GM08714 (cell line): ENCODE measurements around the gene RABGAP1L.
"Not testable (repeated sequence)": the region's sequence is repeated elsewhere in the genome, so short reads cannot be mapped to it uniquely, and the experiment has no call there.

Source experiments
- H3K4me3 ChIP-seq: fragments of 200-500 bp; sonication (Bioruptor generic); 2 replicates; pipeline ENCODE4 v1.5.1; 2014; ENCODE audit warnings: mild to moderate bottlenecking, low read length, inconsistent platforms
- ZNF274 ChIP-seq: IDR thresholded peaks from 2 replicates; pipeline ENCODE4 v1.6.1; 2012; ENCODE audit warnings: mild to moderate bottlenecking, low read depth, low read length

Gene RABGAP1L

DNA sequence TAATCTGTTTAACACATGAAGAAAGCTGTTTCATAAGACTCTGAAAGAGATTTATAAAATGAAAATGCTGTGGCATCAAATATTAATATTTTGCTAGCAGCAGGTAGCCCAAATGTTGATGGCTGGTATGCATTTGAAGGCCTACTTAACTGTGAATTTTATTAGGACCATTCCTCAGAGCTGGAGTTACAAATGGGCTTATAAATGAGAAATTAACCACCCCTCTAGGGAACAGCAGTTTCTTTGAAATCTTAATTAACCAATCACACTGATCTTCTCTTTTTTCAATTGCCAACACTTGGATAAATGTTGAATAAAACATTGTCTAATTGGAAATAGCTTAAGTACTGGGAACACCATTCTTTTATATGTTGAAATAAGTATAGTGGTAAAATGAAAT is 418.4 kb downstream of the RABGAP1L start:
- no peak overlapping the region for H3K4me3 ChIP-seq
- TF ChIP-seq ZNF274, result no peak

- H3K4me3 ChIP-seq, result no peak overlapping the region
- TF ChIP-seq ZNF274, result no peak
These were observed 421.5 kb downstream of the RABGAP1L start for GRCh38 chr1:174580801-174581200.

DNA sequence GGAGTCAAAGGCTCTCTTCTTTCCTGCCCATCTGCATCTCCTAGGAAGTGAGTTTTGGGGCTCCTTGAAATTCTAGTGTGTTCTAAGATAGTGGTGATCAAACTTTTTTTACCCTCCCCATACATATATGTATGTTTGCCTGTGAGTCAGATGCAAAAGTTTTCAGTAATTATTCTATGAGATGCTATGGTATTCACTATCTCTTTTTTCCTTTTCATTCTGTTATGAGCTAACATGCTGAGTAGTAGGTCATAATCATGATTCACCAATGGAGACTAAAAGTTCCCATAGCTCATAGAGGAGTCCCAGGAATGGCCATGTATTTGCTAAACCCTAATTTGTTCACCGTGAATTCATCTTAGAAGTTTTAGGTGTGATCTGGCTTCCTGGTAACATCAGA is 424.0 kb downstream of the RABGAP1L start:
- H3K4me3 ChIP-seq, result no peak overlapping the region
- TF ChIP-seq ZNF274, result no peak

- TF ChIP-seq ZNF274, result no peak
- H3K4me3 ChIP-seq, result no peak overlapping the region
These were observed 424.8 kb downstream of the RABGAP1L start for GRCh38 chr1:174584071-174584470.

DNA sequence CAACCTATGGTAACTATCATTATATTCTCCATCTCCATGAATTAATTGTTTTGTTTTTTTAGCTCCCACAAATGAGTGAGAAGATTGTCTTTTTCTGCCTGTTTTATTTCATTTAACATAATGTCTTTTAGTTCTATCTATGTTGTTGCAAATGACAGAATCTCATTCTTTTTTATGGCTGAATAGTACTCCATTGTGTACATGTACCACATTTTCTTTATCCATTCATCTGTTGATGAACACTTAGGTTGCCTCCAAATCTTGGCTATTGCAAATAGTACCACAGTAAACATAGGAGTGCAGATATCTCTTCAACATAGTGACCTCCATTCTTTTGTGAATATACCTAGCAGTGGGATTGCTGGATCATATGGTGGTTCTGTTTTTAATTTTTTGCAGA is 429.3 kb downstream of the RABGAP1L start:
- H3K4me3 ChIP-seq, result not testable (repeated sequence)

- no peak for TF ChIP-seq ZNF274
- H3K4me3 ChIP-seq, result no peak overlapping the region
These were observed 445.9 kb downstream of the RABGAP1L start for GRCh38 chr1:174605198-174605597.

DNA sequence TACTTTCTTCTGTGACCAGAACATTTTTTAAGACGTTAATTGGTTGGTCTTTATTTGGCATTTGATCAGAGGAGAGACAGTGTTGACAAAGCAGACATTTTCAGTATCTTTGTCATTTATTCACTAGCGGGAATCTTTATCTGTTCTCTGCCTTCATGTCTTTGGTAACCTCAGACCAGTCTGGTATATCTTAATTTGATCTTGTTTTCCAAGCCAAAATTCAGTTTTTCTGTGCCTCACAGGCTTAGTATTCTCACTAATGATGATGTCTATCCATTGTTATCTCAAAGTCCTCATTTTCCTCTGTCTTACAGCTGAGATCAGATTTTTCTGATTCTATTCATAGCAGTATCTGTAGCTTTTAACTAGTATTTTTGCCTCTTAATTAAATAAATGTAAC is 447.2 kb downstream of the RABGAP1L start:
- H3K4me3 ChIP-seq, result no peak overlapping the region
- no peak for TF ChIP-seq ZNF274

- H3K4me3 ChIP-seq, result not testable (repeated sequence)
These were observed 458.6 kb downstream of the RABGAP1L start for GRCh38 chr1:174617905-174618304.

DNA sequence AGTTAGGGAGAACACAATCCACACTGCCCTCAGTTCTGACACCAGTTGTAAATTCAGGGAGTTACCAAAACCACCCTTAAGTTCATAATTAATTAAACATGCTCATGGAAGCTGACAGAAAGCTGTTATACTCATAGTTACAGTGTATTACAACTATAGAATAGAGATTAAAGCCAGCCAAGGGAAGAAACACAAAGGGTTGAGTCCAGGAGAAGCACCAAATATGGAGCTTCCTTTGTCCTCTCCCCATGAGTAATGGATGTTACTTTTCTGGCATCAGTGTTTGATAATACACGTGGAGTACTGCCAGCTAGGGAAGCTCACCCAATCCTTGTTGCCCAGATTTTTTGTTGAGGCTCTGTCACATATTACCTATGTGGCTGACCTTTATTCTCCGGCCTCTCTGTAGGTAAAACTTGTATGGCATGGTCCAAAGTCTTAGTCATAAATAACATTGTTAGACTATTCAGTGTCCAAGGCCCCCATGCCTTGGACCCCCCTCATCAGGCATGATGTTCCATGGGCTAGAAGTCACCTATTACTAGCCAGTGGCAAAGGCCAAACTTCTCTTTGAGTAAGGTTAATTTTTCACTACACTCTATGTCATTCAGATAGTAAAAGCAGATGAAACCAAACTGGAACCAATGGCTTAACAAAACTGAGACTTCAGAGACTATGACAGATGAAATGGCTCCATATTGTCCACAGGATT is 464.2 kb downstream of the RABGAP1L start:
- TF ChIP-seq ZNF274, result no peak
- H3K4me3 ChIP-seq, result no peak overlapping the region

GRCh38 chr1:174626031-174627025 is 467.0 kb downstream of the RABGAP1L start:
- H3K4me3 ChIP-seq, result no peak overlapping the region
- no peak for TF ChIP-seq ZNF274

- no peak overlapping the region for H3K4me3 ChIP-seq
- TF ChIP-seq ZNF274, result no peak
These were observed 478.2 kb downstream of the RABGAP1L start for GRCh38 chr1:174637487-174637886.

GRCh38 chr1:174639461-174639860 is 480.1 kb downstream of the RABGAP1L start:
- H3K4me3 ChIP-seq, result no peak overlapping the region
- no peak for TF ChIP-seq ZNF274

DNA sequence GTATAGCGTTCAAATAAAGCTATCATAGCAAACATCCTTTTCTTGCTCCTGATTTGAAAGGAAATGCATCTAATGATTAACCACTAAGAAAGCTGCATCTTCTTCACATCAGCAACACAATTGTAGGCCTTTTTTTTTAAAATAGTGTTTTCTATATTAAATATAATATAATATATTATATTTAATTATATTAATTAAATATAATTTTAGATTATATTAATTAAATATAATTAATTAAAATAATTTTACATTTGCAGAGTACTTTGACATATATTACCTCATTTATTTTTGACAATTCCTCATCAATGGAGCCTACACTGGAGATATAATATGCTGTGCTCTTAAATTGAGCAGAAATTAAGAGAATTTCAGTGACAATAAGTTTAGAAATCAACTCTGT is 481.5 kb downstream of the RABGAP1L start:
- TF ChIP-seq ZNF274, result no peak
- H3K4me3 ChIP-seq, result no peak overlapping the region

DNA sequence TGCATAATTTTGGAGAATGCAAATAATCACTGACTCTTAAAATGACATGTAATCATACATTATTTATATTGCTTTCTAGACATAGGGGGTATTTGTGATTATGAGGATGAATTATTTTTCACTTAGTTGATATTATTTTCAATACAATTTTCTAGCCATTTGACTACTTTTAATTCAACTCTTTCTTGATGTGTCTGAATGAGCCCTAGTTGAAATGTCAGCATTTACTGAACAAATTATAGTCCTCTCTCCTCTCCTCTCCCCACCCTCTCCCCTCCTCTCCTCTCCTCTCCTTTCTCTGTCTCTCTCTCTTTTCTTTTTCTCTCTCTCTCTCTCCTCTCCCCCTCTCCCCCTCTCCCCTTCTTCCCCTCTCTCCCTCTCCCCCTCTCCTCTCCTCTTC is 483.1 kb downstream of the RABGAP1L start:
- TF ChIP-seq ZNF274, result no peak
- no peak overlapping the region for H3K4me3 ChIP-seq

DNA sequence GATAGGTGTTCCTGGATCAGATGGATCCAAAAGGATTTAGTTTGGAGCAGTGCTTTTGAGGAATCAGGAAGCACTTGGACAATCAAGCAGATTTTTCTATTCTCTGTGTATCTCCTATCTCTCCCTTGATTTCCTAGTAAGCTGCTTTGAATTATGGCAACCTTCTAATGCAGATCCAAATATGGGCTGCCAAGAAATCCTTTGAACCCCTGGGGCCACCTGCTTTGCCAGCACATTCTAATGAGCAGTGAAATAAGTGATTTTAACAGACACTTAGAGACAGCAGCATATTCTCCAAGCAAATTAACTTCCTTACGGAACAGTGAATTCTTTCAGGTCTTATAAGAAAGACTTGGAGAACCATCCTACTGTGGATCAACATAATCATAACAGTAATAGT is 483.9 kb downstream of the RABGAP1L start:
- no peak for TF ChIP-seq ZNF274
- no peak overlapping the region for H3K4me3 ChIP-seq

- not testable (repeated sequence) for H3K4me3 ChIP-seq
These were observed 490.3 kb downstream of the RABGAP1L start for GRCh38 chr1:174649572-174649971.
